ENCODE measurements around the gene TXNDC16.

The TXNDC16 gene

GRCh38 chr14:52455291-52456088, 96.8 kb downstream of the TXNDC16 start:
- DNase-seq (ENCODE audit: low read depth) = no peak

- no peak for DNase-seq (ENCODE audit: low read depth)
Observed at GRCh38 chr14:52447236-52447635, 105.1 kb downstream of the TXNDC16 start.

DNA sequence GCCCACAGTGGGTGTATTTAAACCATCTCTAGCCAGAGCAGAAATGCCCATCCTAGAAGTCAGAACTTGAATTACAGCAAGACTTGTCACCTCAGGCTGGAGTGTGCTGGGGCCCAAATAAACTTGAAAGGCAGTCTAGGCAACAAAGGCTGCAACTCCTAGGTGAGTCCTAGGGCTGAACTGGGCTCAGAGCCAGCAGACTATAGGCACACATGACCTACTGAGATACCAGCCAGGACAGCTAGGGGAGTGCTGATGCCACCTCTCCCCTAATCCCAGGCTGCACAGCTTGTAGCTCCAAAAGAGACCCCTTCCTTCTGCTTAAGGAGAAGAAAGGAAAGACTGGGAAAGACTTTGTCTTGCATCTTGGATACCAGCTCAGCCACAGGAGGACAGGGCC, 106.0 kb downstream of the TXNDC16 start:
- DNase-seq (ENCODE audit: low read depth) = no peak

DNA sequence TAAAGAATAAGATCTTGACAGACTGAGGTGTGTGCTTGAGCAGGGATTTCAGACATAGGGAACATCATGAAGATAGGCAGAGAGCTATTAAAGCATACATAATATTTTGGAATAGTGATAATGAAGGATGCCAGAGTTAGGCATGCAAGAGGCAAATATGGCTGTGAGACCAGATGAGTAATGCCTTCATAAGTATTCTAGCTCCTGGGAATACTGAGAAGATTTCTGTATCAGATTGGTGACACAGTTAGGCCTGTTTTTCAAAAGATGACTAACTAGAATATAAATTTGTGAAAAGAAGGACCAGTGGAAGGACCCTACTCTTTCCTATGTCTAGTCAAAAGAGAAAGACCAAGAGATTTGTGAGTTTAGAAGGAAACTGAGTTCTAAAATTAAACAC, 108.8 kb downstream of the TXNDC16 start:
- DNase-seq (ENCODE audit: low read depth) = no peak

DNA sequence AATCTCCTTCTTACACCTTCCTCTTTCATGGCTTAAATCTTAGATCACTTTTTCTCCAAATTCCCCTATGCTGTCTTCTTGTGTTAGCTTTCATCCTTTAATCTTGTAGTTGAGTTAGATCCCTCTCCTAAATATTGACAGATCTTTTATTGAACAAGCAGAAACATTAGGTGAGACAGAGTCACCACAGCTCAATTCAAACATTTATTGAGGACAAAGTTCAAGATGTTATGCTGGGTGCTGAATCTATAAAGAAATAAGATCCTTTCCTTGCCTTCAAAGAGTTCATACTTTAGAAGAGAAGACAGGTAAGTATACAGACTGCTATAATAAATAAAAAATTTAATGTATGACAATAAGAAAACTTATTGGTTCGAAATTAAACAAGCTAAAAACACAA, 109.7 kb downstream of the TXNDC16 start:
- DNase-seq (ENCODE audit: low read depth) = no peak

DNA sequence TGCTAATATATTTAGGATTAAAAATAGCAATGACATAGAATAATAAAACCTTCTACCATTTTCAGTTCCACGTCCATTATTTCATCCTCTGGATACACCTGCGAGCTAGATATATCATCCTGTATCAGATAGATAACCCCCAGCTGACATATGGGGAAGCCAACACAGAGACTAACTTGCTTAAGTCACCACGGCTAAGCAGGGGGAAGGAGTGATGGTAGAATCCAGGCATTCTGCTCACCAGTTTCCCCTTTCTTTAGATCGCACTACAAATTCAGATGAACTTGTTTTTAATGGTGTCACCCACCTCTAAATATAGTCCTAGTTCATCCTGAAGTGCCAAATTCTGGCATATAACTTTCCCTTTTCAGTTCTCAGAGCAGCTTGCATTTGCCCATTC, 110.1 kb downstream of the TXNDC16 start:
- DNase-seq (ENCODE audit: low read depth) = no peak

DNA sequence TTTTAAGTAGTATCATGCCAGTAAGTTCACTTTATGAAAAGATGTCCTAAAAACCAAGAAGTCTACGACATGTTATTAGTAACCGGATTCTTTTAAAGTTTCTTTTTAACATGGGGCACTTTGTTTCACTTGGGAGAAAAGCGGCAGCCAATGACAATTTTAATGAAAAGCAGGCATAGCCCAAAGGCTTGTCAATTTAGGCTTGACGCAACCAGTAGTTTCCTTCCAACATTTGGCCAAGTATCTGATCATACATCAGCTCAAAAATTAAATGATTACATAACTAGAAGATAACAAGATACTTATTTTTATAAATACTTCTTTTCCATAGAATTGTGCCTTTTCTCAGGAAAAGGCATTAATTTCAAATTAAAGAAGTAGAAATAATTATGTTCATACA, 112.8 kb downstream of the TXNDC16 start:
- no peak for DNase-seq (ENCODE audit: low read depth)

DNA sequence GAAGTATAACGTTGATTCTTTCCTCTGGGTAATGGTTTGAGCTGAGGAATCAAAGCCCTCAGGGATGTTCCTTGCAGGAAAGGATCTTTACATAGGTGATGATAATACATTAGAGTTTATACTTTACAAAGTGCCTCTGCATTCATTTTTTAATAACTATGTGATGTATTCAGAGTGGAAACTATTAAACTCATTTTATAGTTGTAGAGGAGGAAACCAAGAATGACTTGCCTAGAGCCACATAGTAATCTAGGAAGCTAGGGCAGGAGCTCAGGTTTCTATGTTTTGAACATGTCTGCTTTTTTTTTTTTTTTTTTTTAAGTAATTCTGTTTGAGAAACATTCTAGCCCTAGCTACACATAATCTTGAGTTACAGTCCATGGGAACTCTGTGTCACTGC, 117.3 kb downstream of the TXNDC16 start:
- no peak for DNase-seq (ENCODE audit: low read depth)

- no peak for DNase-seq (ENCODE audit: low read depth)
Observed at GRCh38 chr14:52430474-52430873, 121.8 kb downstream of the TXNDC16 start.

- DNase-seq (ENCODE audit: low read depth) = no peak
Observed at GRCh38 chr14:52429451-52429850, 122.9 kb downstream of the TXNDC16 start.

DNA sequence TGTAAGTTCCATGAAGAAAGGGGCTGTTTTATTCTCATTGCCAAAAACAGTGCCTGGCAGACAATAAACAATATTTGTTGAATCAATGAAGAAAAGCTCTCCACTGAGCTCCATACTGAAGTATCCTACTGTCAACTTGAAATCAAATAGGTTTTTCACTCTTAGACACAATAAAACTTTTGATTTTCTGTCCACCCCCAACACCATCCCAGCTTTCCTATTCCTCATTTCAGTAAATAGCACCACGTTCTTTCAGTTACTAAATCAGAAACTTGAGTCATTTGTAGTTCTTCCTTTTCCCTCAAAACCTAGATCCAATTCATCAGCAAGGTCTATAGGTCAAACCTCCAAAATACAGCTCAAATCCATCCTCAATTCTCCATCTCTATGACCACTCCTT, 124.8 kb downstream of the TXNDC16 start:
- no peak for DNase-seq (ENCODE audit: low read depth)

GRCh38 chr14:52422650-52423356, 129.5 kb downstream of the TXNDC16 start:
- DNase-seq (ENCODE audit: low read depth) = no peak

DNA sequence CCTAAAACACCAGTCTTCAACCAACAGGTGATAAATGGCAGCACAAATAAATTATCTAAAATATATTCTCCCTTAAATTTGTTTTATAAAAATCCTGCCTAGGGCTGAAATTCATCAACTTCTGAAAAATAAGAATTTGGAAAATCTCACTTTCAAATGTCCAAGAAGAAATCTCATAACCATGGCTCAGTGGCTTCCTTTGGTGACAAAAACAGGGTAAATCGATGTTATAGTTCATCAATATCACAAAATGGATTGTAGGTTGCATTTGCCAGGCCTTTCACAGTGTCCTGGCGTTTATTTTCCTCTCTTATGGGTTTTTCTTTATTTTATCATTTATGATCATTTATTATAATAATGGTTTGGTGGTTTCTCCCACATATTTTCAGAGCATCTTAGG, 135.2 kb downstream of the TXNDC16 start:
- no peak for DNase-seq (ENCODE audit: low read depth)

- no peak for DNase-seq (ENCODE audit: low read depth)
Observed at GRCh38 chr14:52413729-52414408, 138.4 kb downstream of the TXNDC16 start.

- DNase-seq (ENCODE audit: low read depth) = no peak
Observed at GRCh38 chr14:52412426-52412825, 139.9 kb downstream of the TXNDC16 start.

- no peak for DNase-seq (ENCODE audit: low read depth)
Observed at GRCh38 chr14:52405314-52405713, 147.0 kb downstream of the TXNDC16 start.

- no peak for DNase-seq (ENCODE audit: low read depth)
Observed at GRCh38 chr14:52402812-52403526, 149.3 kb downstream of the TXNDC16 start.

GRCh38 chr14:52400846-52401245, 151.5 kb downstream of the TXNDC16 start:
- DNase-seq (ENCODE audit: low read depth) = no peak

DNA sequence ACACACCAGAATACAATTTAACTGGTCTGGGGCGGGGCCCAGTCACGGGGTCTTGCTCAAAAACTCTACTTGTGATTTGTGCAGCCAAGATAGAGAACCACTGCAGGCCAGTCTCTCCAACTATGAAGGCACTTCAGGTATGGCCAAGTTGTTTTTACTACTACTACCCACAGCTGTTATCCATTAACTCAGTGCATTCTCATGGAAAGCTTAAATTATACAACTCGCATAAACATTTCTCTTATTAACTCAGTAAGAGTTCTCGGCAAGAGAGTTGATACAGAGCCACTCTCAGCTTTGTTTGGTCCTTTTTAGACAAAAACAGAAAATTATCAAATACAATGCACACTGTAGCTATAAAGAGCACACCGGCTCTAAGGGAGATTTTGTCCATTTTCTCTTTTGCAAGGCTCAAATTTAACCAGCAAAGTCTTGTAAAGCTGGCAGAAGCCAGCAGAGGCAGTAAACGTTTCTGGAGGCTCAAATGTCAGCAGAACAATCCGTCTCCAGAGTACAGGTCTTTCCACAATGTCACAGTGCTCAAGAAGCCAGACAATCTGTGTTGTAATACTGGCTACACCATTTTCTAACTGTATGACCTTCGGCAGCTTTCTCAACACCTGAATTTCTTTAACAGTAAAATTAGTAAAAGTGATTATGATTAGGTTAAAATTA, 152.2 kb downstream of the TXNDC16 start:
- DNase-seq (ENCODE audit: low read depth) = no peak

DNA sequence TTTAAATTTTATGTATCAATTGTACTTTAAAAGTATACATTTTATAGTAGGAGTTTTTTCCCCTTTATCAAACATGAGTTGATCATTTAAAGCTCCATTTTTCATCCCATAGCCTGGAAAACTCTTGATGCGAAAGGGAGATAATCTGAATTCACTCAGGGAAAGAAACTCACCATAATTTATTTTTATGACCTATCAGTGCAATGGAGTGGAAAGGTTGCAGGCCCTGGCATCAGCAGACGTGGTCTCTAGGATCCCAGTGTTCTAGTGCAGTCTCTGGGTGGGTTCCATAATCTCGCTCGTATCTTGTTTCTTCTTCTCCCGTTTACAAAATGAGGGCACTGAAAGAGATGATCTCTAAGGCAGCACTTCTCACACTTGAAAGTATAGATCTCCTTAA, 153.2 kb downstream of the TXNDC16 start:
- no peak for DNase-seq (ENCODE audit: low read depth)

GRCh38 chr14:52397844-52398243, 154.5 kb downstream of the TXNDC16 start:
- DNase-seq (ENCODE audit: low read depth) = no peak

DNA sequence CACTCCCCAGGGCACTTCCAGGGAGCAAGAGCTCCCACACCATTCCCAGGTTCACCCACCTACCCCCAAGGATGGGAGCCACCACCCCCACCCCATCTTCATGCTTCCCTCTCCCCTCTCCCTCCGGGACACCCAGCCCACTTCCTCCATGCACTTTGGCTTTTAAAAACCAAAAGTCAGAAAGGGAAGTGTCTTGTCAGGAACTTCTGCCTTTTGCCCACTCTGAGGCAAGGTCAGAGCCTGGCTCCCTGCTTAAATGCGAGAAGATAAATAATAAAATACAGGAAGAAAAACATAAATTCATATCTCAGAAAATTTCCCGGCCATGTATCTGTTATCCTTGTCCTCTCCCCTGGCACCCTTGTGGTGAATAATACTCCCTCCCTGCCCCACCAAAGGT, 156.6 kb downstream of the TXNDC16 start:
- no peak for DNase-seq (ENCODE audit: low read depth)
